Spleen (tissue), 7 donors: ENCODE results near the gene SREBF2.

Experiments used
- CTCF ChIP-seq, 11 experiments: fragments of 200-600 bp in 7 of 11; fragments of 450-650 bp in 4 of 11; sonication (generic) in 4 of 11; IDR thresholded peaks in 8 of 11; conservative IDR thresholded peaks in 3 of 11; 1 replicate in 7 of 11; 2 replicates in 4 of 11; pipeline versions ENCODE4 v1.4.0 to v1.8.0; 2016 to 2021; ENCODE audit warnings: antibody characterized with exemption in 11 of 11, inconsistent platforms in 4 of 11, mild to moderate bottlenecking in 1 of 11
- POLR2A ChIP-seq, 3 donors: fragments of 450-650 bp; IDR thresholded peaks; one replicate each; pipeline ENCODE4 v1.5.1; 2017; ENCODE audit warnings: antibody characterized with exemption in 3 of 3, mild to moderate bottlenecking in 1 of 3
- POLR2AphosphoS5 ChIP-seq, 3 donors: sonication (generic); formaldehyde crosslinking; IDR thresholded peaks; one replicate each; pipeline ENCODE4 v1.5.1; 2017; ENCODE audit warnings: antibody characterized with exemption in 3 of 3
- donor health status: DM: no; HTN: no; CAD: no; lungs with moderate emphysema.
- donor health status: DM: no; HTN: no; CAD: no.
- donor health status: DM: no; HTN: no; CAD: no.

DNA sequence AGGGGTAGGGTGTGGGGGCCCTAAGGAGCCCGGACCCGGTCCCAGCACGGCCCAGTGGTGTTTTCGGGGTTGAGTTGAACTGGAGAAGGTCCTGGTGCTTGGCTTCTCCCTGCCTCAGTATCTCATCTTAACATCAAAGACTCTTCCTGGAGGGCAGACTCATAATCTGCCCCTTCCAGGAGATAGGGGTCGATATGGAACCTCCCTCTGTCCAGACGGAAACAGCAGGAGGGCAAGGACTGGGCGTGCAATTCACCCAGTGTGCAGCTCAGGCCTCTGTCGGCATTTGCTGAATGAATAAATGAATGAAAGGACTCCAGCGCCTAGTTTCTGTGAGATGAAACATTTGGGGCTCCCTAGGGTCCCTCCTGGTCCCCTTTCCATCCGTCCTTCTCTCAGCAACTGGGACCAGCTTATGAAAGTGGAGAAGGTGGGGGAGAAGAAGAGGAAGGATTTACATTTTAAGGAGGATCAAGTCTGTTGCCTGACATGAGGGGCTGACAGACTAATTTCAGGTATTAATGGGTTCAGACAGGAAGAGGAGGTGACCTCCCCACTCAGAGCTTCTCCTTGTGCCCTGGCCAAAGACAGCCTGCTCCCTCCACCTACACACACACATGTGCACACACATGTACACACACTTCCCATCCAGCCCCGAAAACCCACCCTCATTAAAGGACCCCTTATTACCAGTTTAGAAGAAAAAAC is 83.0 kb downstream of the SREBF2 start:
- no peak for TF ChIP-seq CTCF (IDR thresholded peaks at IDR 0.05 in 8 of 11, conservative IDR thresholded peaks at IDR 0.05 in 3 of 11)
- TF ChIP-seq POLR2A (IDR thresholded peaks at IDR 0.05) = no peak
- TF ChIP-seq POLR2AphosphoS5 (IDR thresholded peaks at IDR 0.05) = peak in 1 of 3 donors; percentile 2
